ENCODE results near the gene PCBP3.
"Not testable (repeated sequence)": the region's sequence is repeated elsewhere in the genome, so short reads cannot be mapped to it uniquely, and the experiment has no call there.

PCBP3 gene

DNA sequence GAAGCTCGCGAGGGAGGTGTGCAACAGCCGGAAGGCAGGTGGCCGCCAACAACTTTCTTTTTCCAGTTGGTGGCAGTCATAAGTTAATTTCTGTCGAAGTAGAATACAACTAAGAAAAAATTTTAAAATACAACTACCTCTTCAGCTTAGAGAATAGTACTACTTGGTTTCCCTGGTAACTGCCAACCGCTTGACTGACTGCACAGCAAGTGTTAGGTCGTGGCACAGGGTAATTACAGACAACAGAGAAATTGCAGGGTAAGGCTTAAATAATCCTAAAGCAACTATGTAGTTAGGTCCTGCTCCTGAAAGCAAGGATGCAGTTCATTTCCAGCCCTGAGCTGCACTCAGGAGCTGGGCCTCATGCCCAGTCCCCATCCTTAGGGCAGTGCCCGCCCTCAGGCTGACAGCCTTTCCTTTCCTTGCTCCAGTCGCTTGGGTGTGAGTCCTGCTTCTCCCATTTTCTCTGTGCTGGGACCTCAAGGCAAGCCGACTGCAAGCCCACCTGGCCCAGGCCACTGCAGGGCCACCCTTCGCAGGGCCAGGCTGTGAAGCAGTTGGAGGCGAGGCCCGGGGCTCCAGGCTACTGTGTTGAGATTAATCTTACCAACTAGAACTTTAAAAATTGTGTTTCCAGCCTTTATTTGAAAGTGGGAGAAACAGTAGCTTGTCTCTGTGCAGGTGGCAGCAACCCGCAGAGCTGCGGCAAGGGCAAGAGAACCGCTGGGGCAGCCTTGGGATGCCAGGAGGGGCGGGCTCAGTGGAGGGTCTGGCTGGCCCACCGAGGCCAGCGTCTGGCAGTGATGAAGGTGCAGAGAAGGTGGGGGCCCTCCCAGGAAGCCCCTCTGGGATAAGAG is 148.3 kb downstream of the PCBP3 start:
- no peak for ATAC-seq

DNA sequence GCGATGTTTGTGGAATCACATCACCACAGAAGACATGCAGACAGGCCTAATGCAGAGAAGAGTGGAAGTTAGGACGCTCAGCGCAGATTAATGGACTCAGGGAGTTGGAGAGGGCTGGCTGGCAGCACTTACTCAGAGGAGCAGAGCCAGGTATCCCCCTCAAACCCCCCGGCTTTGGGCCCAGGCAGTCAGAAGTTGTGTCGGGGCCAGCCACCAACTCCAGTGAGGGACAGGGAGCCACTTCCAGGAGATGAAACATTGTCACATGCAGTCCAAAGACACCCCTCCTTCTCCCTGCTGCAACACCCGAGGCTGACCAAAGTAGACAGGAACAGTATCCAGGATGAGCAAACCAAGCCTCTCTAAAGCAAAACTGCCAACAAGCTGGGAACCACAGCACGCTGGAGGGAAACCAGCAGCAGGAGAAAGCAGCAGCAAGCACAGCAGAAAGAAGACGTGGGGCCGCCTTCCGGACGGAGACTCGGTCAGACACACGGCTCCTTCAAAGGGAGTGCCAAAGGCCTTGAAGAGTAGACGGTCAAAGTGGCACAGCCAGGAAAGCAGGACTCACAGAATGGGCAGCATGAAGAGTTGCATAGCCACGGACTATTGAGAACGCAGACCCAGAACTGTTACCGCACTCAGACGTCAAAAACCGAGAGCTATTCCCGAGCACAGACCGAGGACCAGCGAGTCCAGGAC is 149.3 kb downstream of the PCBP3 start:
- ATAC-seq, result no peak

DNA sequence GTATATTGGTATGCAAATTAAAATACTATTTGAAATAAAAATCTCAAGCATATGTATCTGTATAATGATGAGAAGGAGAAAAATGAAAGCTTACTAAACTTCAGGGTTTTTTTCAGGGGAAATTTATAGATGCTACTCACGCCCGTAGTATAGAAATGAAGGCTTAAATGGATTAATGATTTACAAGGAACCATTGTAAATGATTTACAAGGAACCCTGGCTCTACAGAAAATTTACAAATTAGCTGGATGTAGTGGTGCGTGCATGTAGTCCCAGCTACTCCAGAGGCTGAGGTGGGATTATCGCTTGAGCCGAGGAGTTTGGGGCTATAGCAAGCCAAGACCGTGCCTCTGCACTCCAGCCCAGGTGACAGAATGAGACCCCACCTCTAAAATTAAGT is 150.5 kb downstream of the PCBP3 start:
- ATAC-seq, result no peak

DNA sequence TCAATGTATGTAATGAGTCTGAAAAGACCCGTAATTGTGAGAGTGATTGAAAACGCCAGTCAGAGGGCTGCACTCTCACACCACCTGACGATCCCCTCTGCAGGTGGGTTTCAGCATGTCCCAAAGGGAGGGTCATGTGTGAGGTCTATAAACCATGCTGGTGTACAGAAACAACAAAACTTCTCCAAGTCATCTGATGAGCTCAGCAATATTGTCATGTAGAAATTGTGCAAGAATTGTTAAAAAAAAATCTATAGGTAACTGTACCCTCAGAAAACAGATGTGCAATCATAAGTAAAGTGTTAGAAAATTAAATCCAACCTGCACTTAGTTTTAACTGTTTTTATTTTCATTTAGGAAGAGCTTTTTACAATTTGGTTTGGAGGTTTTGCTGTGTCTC is 152.5 kb downstream of the PCBP3 start:
- ATAC-seq, result no peak

- ATAC-seq, result no peak
Observed at GRCh38 chr21:45797338-45797737, 153.8 kb downstream of the PCBP3 start.

- ATAC-seq, result no peak
Observed at GRCh38 chr21:45799765-45800338, 156.3 kb downstream of the PCBP3 start.

- ATAC-seq, result no peak
Observed at GRCh38 chr21:45800339-45801080, 157.0 kb downstream of the PCBP3 start.

DNA sequence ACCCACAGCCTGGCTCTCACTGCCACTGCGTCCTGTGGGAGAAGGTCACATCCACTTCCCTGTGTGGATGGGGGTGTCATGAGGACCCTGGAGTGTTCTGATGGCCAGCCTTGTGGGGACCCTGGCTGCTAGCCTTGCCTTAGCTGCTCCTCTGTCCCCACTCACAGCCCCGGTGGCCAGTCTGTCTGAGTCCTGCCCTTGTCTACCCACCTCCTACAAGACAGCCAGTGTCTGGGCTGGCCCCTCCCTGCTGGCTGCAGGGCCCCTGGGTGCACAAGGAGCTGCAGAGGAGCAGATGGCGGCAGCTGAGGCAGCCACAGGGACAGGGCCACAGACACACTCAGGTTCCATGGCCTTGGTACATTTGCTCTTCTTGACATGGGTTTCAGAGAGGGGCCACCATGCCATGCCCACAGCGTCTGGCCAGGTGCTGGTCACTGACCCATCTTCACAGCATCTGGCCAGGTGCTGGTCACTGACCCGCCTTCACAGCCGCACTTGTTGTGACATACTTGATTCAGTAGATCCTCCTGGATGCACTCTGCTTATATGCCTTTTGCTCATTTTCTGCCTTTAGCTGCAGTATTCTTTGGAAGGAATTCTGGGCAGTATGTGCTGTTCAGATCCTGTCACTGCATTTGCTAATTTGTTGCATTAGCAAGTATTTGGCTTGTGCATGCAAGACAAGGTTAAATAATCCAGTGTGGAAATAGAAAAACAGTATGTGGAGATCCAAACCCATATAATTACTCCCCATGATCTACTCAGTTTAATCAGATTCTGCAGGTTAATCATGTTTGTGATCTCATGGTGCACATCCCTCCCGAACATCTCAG is 157.8 kb downstream of the PCBP3 start:
- ATAC-seq, result no peak

DNA sequence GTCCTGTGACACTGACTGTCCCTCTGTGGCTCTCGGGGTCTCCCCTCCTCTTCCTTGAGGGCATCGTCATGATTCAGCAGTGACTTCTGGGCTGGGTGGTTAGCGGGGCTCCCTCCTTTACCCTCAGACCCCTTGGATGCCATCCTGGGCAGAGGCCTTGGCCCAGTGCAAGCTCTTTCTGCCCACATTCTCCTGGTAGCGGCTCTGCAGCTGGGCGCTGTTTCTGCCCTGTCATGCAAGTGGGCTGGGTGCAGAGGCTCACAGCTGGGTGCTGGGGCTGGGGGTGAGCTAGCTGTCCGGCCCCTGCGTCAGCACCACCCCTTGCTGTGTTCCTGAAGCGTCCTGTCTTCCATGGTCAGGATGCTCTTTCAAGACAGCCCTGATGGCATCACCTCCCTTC is 158.5 kb downstream of the PCBP3 start:
- ATAC-seq, result no peak

DNA sequence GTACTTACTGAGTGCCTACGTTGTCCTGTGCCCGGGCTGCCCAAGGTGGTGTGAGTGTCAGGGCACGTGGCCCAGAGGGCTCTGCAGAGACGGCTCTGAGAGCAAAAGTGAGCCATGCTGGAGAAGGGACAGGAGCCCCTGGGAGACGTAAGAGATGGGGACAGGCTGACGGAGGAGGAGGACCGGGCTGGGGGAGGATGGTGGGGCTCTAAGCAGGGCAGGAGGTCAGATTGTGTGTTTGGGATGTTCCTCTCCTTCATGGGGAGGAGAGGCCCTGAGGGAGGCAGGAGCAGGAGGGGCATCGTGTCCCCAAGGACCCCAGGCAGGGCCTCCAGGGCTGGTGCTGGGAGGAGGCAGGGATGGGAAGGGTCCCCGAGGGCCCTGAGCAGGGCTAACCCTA is 158.9 kb downstream of the PCBP3 start:
- no peak for ATAC-seq

DNA sequence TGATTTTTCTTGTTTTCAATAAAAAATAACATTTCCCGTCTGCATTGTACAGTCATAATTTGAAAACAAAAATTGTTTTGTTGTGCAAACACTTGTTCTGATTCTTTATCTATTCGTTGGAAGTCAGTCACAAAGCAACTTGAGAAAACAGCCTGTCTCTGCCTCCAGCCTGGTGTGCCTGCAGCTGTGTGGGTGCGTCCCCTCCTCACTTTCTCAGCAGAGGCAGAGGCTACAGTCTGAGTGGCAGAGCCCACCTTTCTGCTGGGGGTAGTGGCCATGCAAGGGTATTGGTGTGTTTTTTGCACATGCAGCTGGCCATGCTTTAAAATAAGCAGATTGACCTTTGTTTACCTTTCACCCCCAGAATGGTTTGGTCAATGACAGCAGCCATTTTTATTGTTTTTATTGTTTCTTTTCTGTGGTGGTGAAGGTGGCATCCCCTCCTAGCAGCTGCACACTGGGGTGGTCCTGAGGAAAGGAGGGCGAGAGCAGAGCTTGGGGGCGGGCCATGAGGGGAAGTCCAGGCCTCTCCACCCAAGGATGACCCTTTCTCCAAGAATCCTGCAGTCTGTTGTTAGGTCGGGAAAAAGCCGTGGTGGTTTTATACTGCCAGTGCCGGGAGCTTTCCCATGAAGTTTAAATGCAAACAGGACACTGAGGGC is 159.6 kb downstream of the PCBP3 start:
- no peak for ATAC-seq

- ATAC-seq, result no peak
Observed at GRCh38 chr21:45803618-45804340, 160.3 kb downstream of the PCBP3 start.

DNA sequence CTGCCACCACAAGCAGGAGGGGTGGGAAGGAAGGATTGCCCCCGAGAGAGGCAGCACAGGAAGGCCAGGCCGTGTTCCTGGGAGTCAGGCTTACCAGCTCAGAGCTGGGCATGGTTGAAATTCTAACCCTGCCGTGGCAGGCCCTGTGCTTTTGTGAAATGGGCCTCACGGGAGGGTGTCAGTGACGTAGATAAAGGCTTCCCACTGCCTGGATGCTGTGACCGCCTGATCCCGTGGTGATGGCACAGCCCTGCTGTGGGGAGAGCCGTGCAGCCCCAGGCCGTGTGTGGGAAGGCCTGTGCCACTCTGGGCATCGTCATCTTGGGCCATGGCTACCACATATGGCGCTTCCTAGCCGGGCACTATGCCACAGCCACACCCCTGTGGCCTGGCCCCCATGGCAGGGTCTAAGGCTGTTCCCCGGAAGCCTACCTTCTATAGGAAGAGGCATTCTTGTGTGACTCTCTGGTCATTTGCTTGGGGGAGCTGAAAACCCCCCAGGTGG is 161.3 kb downstream of the PCBP3 start:
- no peak for ATAC-seq

DNA sequence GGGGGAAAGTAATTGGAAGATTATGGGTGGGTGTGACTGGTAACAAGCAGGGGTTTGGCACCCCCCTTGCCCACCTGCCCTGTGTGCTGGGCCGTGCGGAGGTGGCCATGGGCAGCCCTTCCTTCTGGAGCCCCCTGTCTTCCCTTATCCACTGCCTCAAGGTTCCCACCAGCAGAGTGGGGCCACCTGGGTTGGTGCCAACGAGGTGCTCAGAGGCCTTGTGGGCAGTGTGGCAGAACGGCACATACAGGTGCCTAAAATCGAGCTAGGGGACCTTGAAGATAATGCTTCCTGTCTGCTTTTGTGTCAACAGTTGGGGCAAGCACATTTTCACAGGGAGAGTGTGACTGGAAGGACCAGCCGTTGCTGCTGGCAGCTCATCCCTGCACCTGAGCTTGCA is 161.8 kb downstream of the PCBP3 start:
- no peak for ATAC-seq

GRCh38 chr21:45806042-45806441 is 162.5 kb downstream of the PCBP3 start:
- no peak for ATAC-seq

DNA sequence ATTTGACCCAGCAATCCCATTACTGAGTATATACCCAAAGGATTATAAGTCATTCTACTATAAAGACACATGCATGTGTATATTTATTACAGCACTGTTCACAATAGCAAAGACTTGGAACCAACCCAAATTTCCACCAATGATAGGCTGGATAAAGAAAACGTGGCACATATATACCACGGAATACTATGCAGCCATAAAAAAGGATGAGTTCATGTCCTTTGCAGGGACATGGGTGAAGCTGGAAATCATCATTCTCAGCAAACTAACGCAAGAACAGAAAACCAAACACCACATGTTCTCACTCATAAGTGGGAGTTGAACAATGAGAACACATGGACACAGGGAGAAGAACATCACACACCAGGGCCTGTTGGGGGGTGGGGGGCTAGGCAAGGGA is 165.1 kb downstream of the PCBP3 start:
- ATAC-seq, result not testable (repeated sequence)

GRCh38 chr21:45809421-45809820 is 165.9 kb downstream of the PCBP3 start:
- ATAC-seq, result no peak

- ATAC-seq, result no peak
Observed at GRCh38 chr21:45811136-45811535, 167.6 kb downstream of the PCBP3 start.

- peak; percentile 19 to 32 for ATAC-seq
Observed at GRCh38 chr21:45814210-45814940, 170.8 kb downstream of the PCBP3 start.

- ATAC-seq, result not testable (repeated sequence)
Observed at GRCh38 chr21:45815781-45816180, 172.3 kb downstream of the PCBP3 start.
